Thyroid gland (tissue), 4 donors: ENCODE measurements around the gene TSC22D1.

ENCODE experiments used
- POLR2A ChIP-seq, 2 donors: fragments of 450-650 bp; IDR thresholded peaks; one replicate each; pipeline ENCODE4 v1.6.1; 2017; ENCODE audit warnings: antibody characterized with exemption in 2 of 2, mild to moderate bottlenecking in 2 of 2, moderate library complexity in 1 of 2
- TF ChIP-seq, protein P1 (sequence below), 6 experiments: fragments of 200-600 bp in 3 of 6; fragments of 450-650 bp in 3 of 6; sonication (generic) in 3 of 6; IDR thresholded peaks; one replicate each; pipeline ENCODE4 v1.5.1; 2016 to 2019; ENCODE audit warnings: antibody characterized with exemption in 6 of 6, mild to moderate bottlenecking in 2 of 6, inconsistent platforms in 1 of 6, moderate library complexity in 1 of 6

DNA sequence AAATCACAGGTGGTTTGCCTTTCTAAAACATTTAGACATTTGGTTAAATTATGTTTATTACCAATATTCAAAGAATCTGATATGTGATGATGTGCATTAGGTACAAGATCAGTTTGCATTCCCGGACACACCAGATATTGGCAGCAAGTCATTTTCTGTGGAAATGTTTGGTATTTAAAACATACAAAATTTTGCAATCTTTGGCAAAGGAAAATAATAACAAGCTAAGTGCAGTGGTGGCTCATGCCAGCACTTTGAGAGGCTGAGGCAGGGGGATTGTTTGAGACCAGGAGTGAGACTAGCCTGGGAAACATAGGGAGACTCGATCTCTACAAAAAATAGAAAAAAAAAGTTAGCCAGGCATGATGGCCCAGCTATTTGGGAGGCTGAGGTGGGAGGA, 29.1 kb upstream of the TSC22D1 start:
- TF ChIP-seq, protein P1, sequence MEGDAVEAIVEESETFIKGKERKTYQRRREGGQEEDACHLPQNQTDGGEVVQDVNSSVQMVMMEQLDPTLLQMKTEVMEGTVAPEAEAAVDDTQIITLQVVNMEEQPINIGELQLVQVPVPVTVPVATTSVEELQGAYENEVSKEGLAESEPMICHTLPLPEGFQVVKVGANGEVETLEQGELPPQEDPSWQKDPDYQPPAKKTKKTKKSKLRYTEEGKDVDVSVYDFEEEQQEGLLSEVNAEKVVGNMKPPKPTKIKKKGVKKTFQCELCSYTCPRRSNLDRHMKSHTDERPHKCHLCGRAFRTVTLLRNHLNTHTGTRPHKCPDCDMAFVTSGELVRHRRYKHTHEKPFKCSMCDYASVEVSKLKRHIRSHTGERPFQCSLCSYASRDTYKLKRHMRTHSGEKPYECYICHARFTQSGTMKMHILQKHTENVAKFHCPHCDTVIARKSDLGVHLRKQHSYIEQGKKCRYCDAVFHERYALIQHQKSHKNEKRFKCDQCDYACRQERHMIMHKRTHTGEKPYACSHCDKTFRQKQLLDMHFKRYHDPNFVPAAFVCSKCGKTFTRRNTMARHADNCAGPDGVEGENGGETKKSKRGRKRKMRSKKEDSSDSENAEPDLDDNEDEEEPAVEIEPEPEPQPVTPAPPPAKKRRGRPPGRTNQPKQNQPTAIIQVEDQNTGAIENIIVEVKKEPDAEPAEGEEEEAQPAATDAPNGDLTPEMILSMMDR (IDR thresholded peaks at IDR 0.05): no peak
- TF ChIP-seq POLR2A (IDR thresholded peaks at IDR 0.05): no peak
